Tibial artery (tissue), 4 donors: ENCODE data around the gene TFB1M.

Experiments used
- DNase-seq, 2 donors: peaks; one replicate each; pipeline ENCODE4 v3.0.0-alpha.2; 2019
- H3K27ac ChIP-seq, 2 donors: fragments of 200-600 bp; sonication (generic) in 1 of 2; 1 replicate in 1 of 2; 2 replicates in 1 of 2; pipeline ENCODE4 v1.5.1; 2018 to 2019; ENCODE audit warnings: mild to moderate bottlenecking in 1 of 2
- H3K27me3 ChIP-seq, 2 donors: fragments of 200-600 bp; sonication (generic) in 1 of 2; one replicate each; pipeline versions ENCODE4 v1.5.1 to v1.6.0; 2016 to 2019
- H3K36me3 ChIP-seq, 3 donors: fragments of 200-600 bp; sonication (generic) in 2 of 3; one replicate each; pipeline ENCODE4 v1.5.1; 2016 to 2019; ENCODE audit warnings: mild to moderate bottlenecking in 2 of 3
- H3K4me1 ChIP-seq, 4 donors: fragments of 200-600 bp; sonication (generic) in 2 of 4; 1 replicate in 3 of 4; 2 replicates in 1 of 4; pipeline ENCODE4 v1.5.1; 2016 to 2019
- H3K4me3 ChIP-seq, 2 donors: fragments of 200-600 bp; sonication (generic) in 1 of 2; 1 replicate in 1 of 2; 2 replicates in 1 of 2; pipeline ENCODE4 v1.5.1; 2018 to 2019; ENCODE audit warnings: mild to moderate bottlenecking in 2 of 2
- H3K9me3 ChIP-seq, 3 donors: fragments of 200-600 bp; sonication (generic) in 1 of 3; one replicate each; pipeline ENCODE4 v1.5.1; 2016 to 2019
- intact Hi-C: fragments of 100-400 bp; cut with DNase I; formaldehyde crosslinking; loops from one replicate; pipeline ENCODE4 v1.15.0; 2023; ENCODE audit warnings: low total_unique reads
- TF ChIP-seq, protein P1 (sequence below), 2 experiments: fragments of 200-600 bp in 1 of 2; fragments of 450-650 bp in 1 of 2; IDR thresholded peaks; one replicate each; pipeline ENCODE4 v1.5.1; 2017 to 2019; ENCODE audit warnings: antibody characterized with exemption in 2 of 2, mild to moderate bottlenecking in 1 of 2, moderate library complexity in 1 of 2

The TFB1M gene

GRCh38 chr6:155319902-155320301 is 5.6 kb upstream of the TFB1M start:
- H3K4me3 ChIP-seq = no peak overlapping the region

GRCh38 chr6:155317186-155317585 is 2.9 kb upstream of the TFB1M start:
- intact Hi-C loops = no loop called here
- Histone ChIP-seq H3K27me3 (no peaks in the 10 kb centered on the region), H3K36me3 (no peaks in the 10 kb centered on the region), H3K9me3 (no peaks in the 10 kb centered on the region), H3K27ac (no peak overlapping the region), H3K4me3 (no peak overlapping the region), H3K4me1 (peaks cover 0 to 12% (median 0%) of the 10 kb centered on the region in 4 donors)
- TF ChIP-seq, protein P1, sequence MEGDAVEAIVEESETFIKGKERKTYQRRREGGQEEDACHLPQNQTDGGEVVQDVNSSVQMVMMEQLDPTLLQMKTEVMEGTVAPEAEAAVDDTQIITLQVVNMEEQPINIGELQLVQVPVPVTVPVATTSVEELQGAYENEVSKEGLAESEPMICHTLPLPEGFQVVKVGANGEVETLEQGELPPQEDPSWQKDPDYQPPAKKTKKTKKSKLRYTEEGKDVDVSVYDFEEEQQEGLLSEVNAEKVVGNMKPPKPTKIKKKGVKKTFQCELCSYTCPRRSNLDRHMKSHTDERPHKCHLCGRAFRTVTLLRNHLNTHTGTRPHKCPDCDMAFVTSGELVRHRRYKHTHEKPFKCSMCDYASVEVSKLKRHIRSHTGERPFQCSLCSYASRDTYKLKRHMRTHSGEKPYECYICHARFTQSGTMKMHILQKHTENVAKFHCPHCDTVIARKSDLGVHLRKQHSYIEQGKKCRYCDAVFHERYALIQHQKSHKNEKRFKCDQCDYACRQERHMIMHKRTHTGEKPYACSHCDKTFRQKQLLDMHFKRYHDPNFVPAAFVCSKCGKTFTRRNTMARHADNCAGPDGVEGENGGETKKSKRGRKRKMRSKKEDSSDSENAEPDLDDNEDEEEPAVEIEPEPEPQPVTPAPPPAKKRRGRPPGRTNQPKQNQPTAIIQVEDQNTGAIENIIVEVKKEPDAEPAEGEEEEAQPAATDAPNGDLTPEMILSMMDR (IDR thresholded peaks at IDR 0.05) = no peak
- no peak for DNase-seq

More at GRCh38 chr6:155319902-155320301, 5.6 kb upstream of the TFB1M start:
- no peaks in the 10 kb centered on the region for H3K36me3 ChIP-seq
- H3K4me1 ChIP-seq = peaks cover 0 to 7% (median 0%) of the 10 kb centered on the region in 4 donors
- no peaks in the 10 kb centered on the region for H3K27me3 ChIP-seq
- H3K27ac ChIP-seq = no peak overlapping the region
- intact Hi-C loops = no loop called here
- no peak for DNase-seq
- H3K9me3 ChIP-seq = no peaks in the 10 kb centered on the region
- TF ChIP-seq, protein P1 (IDR thresholded peaks at IDR 0.05) = no peak

DNA sequence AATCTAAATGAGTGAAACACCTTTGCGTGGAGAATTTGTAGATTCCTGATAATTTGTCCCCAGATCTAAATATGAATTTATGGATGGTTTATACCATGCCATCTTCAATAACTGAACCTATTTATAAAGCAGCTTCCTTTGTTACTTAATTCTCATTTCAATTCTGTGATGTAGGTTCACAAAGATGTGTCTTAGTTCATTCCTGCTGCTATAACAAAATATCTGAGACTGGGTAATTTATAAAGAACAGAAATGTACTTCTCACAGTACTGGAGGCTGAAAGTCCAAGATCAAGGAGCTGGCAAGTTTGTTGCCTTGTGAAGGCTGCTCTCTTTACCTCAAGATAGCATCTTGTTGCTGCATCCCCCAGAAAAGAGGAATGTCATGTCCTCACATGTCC is 2.1 kb upstream of the TFB1M start:
- no peak for DNase-seq
- Histone ChIP-seq H3K36me3 (no peaks in the 10 kb centered on the region), H3K27ac (no peak overlapping the region), H3K27me3 (no peaks in the 10 kb centered on the region), H3K4me3 (no peak overlapping the region), H3K9me3 (no peaks in the 10 kb centered on the region), H3K4me1 (peaks cover 0 to 12% (median 0%) of the 10 kb centered on the region in 4 donors)
- TF ChIP-seq, protein P1 (IDR thresholded peaks at IDR 0.05) = no peak
- intact Hi-C loops = no loop called here

GRCh38 chr6:155315516-155315871 is 1.2 kb upstream of the TFB1M start:
- TF ChIP-seq, protein P1 (IDR thresholded peaks at IDR 0.05) = no peak
- Histone ChIP-seq H3K27me3 (no peaks in the 10 kb centered on the region), H3K36me3 (no peaks in the 10 kb centered on the region), H3K4me1 (peaks cover 0 to 12% (median 0%) of the 10 kb centered on the region in 4 donors), H3K4me3 (peak overlapping the region; percentile 86 to 90), H3K27ac (peak overlapping the region in 1 of 2 donors; percentile 85), H3K9me3 (no peaks in the 10 kb centered on the region)
- no peak for DNase-seq
- intact Hi-C loops = no loop called here

GRCh38 chr6:155314773-155315515 is 660 bp upstream of the TFB1M start:
- peak overlapping the region; percentile 86 to 90 for H3K4me3 ChIP-seq
- peak; percentile 67 to 78 for DNase-seq
- H3K27me3 ChIP-seq = no peaks in the 10 kb centered on the region
- TF ChIP-seq, protein P1 (IDR thresholded peaks at IDR 0.05) = no peak
- H3K27ac ChIP-seq = peak overlapping the region; percentile 79 to 85
- peaks cover 0 to 12% (median 0%) of the 10 kb centered on the region in 4 donors for H3K4me1 ChIP-seq
- no peaks in the 10 kb centered on the region for H3K36me3 ChIP-seq
- no peaks in the 10 kb centered on the region for H3K9me3 ChIP-seq
- intact Hi-C loops = no loop called here
